ENCODE measurements around the gene UST.

- TF ChIP-seq CTCF (IDR thresholded peaks at IDR 0.05; ENCODE audit: low read depth, low read length, poor library complexity, severe bottlenecking): no peak
- no peak for TF ChIP-seq EZH2phosphoT487 (IDR thresholded peaks at IDR 0.05; ENCODE audit: borderline replicate concordance, low read length)
These were observed 266.9 kb downstream of the UST start for GRCh38 chr6:149013586-149014344.
